ENCODE data around the gene LIPF.
"Not testable (repeated sequence)": the region's sequence is repeated elsewhere in the genome, so short reads cannot be mapped to it uniquely, and the experiment has no call there.

Gene LIPF

GRCh38 chr10:88664142-88664541, at the start of gene LIPF:
Gene LIPF, plus strand, starts transcription at chr10:88664442. Its CDS starts 2,856 bp downstream, at chr10:88667298.
- no peak for DNase-seq (ENCODE audit: low read depth in 2 of 2)

- DNase-seq (ENCODE audit: low read depth in 2 of 2), result no peak
Observed at GRCh38 chr10:88616250-88616977, 47.8 kb upstream of the LIPF start.

DNA sequence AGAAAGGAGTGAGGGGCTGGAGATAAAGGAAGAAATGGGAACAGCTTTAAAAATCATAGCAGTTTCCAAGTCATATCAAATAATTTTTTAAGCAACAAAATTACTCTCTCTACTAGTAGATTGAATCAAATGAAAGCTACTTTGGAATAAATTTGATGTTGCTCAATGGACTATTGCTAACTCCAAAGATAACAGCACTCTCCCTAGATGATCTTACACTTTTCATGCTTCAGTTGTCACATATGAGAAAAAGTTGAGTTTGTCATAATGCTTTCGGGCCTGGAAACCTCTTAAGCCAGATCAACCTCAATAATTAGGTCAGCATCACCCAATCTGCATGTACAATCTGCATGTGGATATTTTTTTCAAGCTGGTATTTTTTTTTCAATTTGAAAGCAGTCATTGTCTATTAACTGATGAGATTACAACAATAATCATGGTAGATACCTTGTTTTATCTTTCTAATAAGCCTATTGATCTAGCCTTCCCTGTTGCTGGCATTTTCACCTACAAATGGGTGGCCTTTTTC, 46.4 kb upstream of the LIPF start:
- DNase-seq (ENCODE audit: low read depth in 2 of 2), result no peak

DNA sequence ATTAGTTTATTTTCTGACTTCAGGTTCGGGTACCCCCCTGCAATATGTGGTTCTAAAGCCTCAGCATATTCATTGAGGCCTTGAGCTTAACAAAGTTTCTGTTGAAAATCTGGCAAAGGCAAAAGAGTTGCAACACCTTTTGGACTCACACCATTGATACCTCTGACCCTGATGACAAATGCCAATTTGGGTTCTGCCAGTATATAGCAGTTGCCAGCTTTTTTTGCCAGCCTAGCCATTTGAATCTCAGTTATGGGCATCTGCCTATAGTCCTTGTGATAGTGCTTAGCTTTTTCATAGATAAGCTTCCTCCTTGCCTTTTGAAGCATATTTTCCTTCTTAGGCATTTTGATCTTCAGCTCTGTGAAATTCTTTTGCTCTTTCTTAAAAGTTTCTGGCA, 45.7 kb upstream of the LIPF start:
- DNase-seq (ENCODE audit: low read depth in 2 of 2), result no peak

DNA sequence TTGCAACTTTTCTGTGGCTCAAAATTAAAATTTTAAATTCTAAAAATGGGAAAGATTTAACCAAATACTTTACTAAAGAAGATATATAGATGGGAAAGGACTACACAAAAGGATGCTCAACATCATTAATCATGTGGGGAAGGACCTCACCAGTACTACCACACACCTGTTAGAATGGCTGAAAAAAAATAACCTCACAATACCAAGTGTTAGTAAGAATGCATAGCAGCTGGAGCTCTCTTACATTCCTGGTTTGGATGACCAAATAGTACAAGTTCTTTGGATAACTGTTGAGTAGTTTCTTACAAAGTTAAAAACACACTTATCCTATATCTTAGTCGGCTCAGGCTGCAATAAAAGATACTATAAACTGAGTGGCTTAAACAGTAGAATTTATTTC, 43.8 kb upstream of the LIPF start:
- no peak for DNase-seq (ENCODE audit: low read depth in 2 of 2)

DNA sequence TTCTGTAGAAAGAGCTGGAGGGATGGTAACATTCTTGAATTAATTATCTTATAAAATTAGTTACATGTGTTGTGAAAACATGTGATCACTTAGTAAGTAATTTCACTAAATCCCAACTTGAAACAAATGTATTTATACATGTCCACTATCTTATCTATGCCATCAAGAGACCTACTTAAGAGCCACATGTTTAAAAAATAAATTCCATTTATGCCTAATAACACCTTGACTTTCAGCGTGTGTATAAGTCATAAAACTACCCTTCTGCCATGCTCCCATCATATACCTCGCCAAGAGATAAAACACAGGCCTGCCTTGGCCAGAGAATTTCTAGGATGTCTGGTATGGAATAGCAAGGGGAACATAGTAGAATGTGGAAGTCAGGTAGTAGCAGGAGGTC, 40.4 kb upstream of the LIPF start:
- DNase-seq (ENCODE audit: low read depth in 2 of 2), result no peak

GRCh38 chr10:88624840-88625239, 39.4 kb upstream of the LIPF start:
- DNase-seq (ENCODE audit: low read depth in 2 of 2), result no peak

GRCh38 chr10:88640186-88640585, 24.1 kb upstream of the LIPF start:
- no peak for DNase-seq (ENCODE audit: low read depth in 2 of 2)

- no peak for DNase-seq (ENCODE audit: low read depth in 2 of 2)
Observed at GRCh38 chr10:88642209-88642608, 22.0 kb upstream of the LIPF start.

- no peak for DNase-seq (ENCODE audit: low read depth in 2 of 2)
Observed at GRCh38 chr10:88642963-88643362, 21.3 kb upstream of the LIPF start.

GRCh38 chr10:88647061-88647615, 17.1 kb upstream of the LIPF start:
- DNase-seq (ENCODE audit: low read depth in 2 of 2), result no peak

DNA sequence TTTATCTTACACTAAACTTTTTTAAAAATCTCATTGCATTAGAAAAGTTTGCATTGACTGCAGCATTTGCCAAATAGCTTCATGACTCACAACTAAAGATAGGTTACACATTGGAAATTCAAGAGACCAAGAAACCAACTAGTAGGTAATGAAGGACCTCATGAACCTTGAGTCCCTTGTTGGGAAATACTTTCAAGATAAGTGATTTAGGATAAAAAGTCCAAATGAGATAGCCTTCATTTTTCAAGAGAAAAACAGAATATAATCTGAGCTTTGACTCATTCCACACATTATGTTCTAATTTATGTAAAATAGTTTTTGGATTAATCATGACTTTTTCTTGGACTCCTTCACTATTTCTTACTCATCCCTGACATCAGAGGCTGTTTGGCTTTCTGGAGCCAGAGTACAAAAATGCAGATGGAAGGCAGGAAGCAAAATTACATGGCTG, 13.1 kb upstream of the LIPF start:
- no peak for DNase-seq (ENCODE audit: low read depth in 2 of 2)

- DNase-seq (ENCODE audit: low read depth in 2 of 2), result no peak
Observed at GRCh38 chr10:88652616-88653015, 11.6 kb upstream of the LIPF start.

- no peak for DNase-seq (ENCODE audit: low read depth in 2 of 2)
Observed at GRCh38 chr10:88657901-88658300, 6.3 kb upstream of the LIPF start.

DNA sequence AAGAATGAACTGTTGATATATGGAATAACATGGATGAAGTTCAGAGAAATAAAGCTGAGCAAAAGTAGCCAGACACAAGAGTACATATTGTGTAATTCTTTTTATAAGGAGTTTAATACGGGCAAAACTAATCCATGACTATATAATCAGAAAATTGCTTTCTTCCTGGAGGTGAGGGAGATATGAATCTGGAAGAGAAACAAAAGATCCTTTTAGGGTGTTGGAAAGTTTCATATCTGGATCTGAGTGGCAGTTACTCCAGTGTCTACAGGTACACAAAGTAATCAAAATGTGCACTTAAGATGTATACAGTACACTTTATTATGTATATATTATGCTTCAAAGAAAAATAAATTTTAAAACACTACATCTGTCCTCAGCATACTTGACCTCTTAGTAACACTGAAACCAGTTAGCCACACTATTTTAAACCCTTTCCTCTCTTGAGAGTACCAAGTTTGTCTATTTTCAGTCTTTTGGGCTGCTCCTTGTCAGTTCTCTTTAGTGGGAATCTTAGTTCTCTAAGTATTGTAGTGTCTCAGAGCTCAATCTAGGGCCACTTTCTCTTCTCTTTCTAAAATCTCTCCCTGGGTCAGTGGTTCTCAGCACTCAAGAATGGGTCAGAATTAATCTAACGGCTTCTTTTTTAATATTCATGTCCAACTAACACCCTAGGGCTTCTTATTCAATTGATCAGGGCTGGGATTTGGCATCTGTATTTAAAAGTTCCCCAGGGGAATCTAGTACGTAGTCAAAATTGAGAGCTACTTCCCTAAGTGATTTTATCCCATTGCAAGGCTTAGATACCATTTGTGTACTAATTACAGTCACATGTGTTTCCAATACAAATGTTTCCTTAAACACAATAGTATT, 4.3 kb upstream of the LIPF start:
- DNase-seq (ENCODE audit: low read depth in 2 of 2), result no peak

DNA sequence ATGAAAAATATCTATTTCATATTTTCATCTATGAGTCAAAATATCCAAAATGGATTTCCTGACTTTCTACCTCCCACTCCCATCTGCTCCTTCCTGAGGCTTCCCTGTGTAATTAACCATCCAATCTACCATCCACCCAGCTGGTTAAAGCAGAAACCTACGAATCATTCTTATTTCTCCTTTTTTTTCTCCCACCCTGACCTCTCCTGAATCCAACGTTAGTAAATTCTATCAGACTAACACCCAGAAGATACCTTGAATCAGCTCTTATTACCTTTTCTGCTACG, 3.7 kb upstream of the LIPF start:
- no peak for DNase-seq (ENCODE audit: low read depth in 2 of 2)

DNA sequence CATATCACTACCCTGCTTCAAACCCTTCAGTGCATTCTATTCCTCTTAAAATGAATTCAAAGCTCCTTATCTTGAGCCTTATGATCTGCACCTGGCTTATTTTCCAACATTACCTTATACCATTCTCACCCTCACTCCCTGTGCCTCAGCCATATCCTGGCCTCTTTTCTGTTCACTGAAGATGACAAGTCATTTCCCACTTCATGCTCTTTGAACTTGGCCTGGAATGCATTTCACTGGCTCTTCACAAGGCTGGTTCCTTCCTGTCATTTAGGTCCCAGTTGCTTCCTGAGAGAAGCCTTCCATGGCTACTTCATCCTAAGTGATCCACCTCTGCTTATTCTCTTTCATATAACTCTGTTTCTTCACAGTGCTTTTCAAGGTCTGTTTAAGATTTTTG, 3.2 kb upstream of the LIPF start:
- no peak for DNase-seq (ENCODE audit: low read depth in 2 of 2)

DNA sequence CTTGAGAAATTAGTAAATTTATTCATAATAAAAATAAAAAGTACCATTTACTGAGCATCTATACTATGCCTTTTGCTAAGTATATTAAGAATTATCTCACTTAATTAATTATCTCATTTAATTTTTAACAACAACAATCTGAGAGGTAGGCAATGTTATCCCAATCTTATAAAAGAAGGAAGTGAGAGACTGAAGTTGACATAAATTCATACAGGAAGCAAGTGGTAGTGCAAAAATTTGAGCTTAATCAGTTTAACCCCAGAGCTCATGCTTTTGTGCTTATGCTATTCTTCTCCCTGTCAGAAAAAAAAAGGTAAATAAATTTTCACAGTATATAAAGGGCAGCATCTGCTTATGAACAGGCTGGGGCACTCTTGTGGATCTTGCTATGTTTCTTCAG, 2.7 kb upstream of the LIPF start:
- DNase-seq (ENCODE audit: low read depth in 2 of 2), result no peak

DNA sequence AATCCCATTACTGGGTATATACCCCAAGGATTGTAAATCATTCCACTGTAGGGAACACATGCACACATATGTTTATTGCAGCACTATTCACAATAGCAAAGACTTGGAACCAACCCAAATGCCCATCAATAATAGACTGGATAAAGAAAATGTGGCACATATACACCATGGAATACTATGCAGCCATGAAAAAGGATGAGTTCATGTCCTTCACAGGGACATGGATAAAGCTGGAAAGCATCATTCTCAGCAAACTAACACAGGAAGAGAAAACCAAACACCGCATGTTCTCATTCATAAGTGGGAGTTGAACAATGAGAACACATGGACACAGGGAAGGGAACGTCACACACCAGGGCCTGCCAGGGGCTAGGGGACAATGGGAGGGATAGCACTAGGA, 1.1 kb upstream of the LIPF start:
- DNase-seq (ENCODE audit: low read depth in 2 of 2), result not testable (repeated sequence)

- DNase-seq (ENCODE audit: low read depth in 2 of 2), result no peak
Observed at GRCh38 chr10:88668465-88668864, 4.2 kb downstream of the LIPF start.

- no peak for DNase-seq (ENCODE audit: low read depth in 2 of 2)
Observed at GRCh38 chr10:88670497-88670896, 6.3 kb downstream of the LIPF start.

GRCh38 chr10:88672041-88672440, 7.8 kb downstream of the LIPF start:
- no peak for DNase-seq (ENCODE audit: low read depth in 2 of 2)

Data from stimulated activated CD4-positive, alpha-beta T cell treated with anti-CD3 and anti-CD28 coated beads, Interleukin-1b, Interleukin-23, amount 100 ng/mL, for 1 hour (primary cell).